Gastrocnemius medialis (tissue), 4 donors: ENCODE data around the gene BCL11B. TPM values are rescaled to one million over a fixed set of nuclear protein-coding genes. Genes with fewer than 3 reads are reported as not detected.

Experiments
- ATAC-seq, 2 donors: fragments of 150-250 bp; one replicate each; pipeline ENCODE4 v1.9.1; 2016
- DNase-seq, 2 donors: peaks; one replicate each; pipeline ENCODE4 v3.0.0-alpha.2; 2019
- H3K27ac ChIP-seq, 4 donors: fragments of 200-600 bp; sonication (generic); 1 replicate in 1 of 4; 2 replicates in 3 of 4; pipeline ENCODE4 v1.5.1; 2016 to 2018; ENCODE audit warnings: mild to moderate bottlenecking in 2 of 4, moderate library complexity in 1 of 4
- H3K27me3 ChIP-seq, 3 donors: fragments of 200-600 bp; sonication (generic) in 2 of 3; 1 replicate in 1 of 3; 2 replicates in 2 of 3; pipeline versions ENCODE4 v1.5.1 to v1.6.0; 2016 to 2019; ENCODE audit warnings: mild to moderate bottlenecking in 1 of 3, moderate library complexity in 1 of 3
- H3K36me3 ChIP-seq, 2 donors: fragments of 200-600 bp; sonication (generic) in 1 of 2; one replicate each; pipeline ENCODE4 v1.5.1; 2017 to 2018
- H3K4me1 ChIP-seq, 2 donors: fragments of 200-600 bp; sonication (generic) in 1 of 2; one replicate each; pipeline ENCODE4 v1.5.1; 2016 to 2017; ENCODE audit warnings: mild to moderate bottlenecking in 2 of 2
- H3K4me3 ChIP-seq, 4 donors: fragments of 200-600 bp; sonication (generic) in 3 of 4; 1 replicate in 1 of 4; 2 replicates in 3 of 4; pipeline ENCODE4 v1.5.1; 2016 to 2019; ENCODE audit warnings: mild to moderate bottlenecking in 2 of 4
- H3K9me3 ChIP-seq, 3 donors: fragments of 200-600 bp; sonication (generic) in 2 of 3; 1 replicate in 1 of 3; 2 replicates in 2 of 3; pipeline ENCODE4 v1.5.1; 2016 to 2019
- CTCF ChIP-seq, 5 experiments: fragments of 450-650 bp in 3 of 5; fragments of 200-600 bp in 2 of 5; sonication (generic) in 2 of 5; IDR thresholded peaks in 4 of 5; conservative IDR thresholded peaks in 1 of 5; 1 replicate in 4 of 5; 2 replicates in 1 of 5; pipeline ENCODE4 v1.5.1; 2016 to 2019; ENCODE audit warnings: antibody characterized with exemption in 5 of 5, mild to moderate bottlenecking in 3 of 5, moderate library complexity in 3 of 5
- POLR2A ChIP-seq, 2 donors: fragments of 450-650 bp; IDR thresholded peaks; one replicate each; pipeline ENCODE4 v1.6.1; 2017; ENCODE audit warnings: antibody characterized with exemption in 2 of 2, mild to moderate bottlenecking in 2 of 2, moderate library complexity in 2 of 2
- in situ Hi-C, 4 donors: fragments of 200-750 bp; cut with MboI; loops; one replicate each; pipeline versions ENCODE4 v1.15.0 to v1.8.0; 2017; ENCODE audit warnings: low sequenced_read_pairs in 4 of 4
- intact Hi-C: fragments of 100-400 bp; cut with DNase I; formaldehyde crosslinking; loops from one replicate; pipeline ENCODE4 v1.15.1; 2023; ENCODE audit warnings: low total_unique reads
- total RNA-seq, 4 donors: library from RNA; depleted of rRNA; stranded (reverse); fragments of >200 nt; gene quantifications; one replicate each; pipeline versions ENCODE4 v1.1.0 to v1.2.3, GENCODE V29; 2016

The BCL11B gene
- total RNA-seq, 4 donors from 2014 or later = 0.05 to 0.62 (median 0.18) TPM; not detected in 1

GRCh38 chr14:99288948-99289347, 17.0 kb upstream of the BCL11B start:
- H3K4me1 ChIP-seq = no peaks in the 10 kb centered on the region
- intact Hi-C loops = no loop called here
- H3K27ac ChIP-seq = no peak overlapping the region
- H3K27me3 ChIP-seq = no peaks in the 10 kb centered on the region
- no peak for ATAC-seq
- DNase-seq = no peak
- H3K4me3 ChIP-seq = no peak overlapping the region
- in situ Hi-C loops = no loop called here
- no peaks in the 10 kb centered on the region for H3K36me3 ChIP-seq
- no peaks in the 10 kb centered on the region for H3K9me3 ChIP-seq
- TF ChIP-seq POLR2A (IDR thresholded peaks at IDR 0.05) (no peak), CTCF (IDR thresholded peaks at IDR 0.05 in 4 of 5, conservative IDR thresholded peaks at IDR 0.05 in 1 of 5) (no peak)

GRCh38 chr14:99287269-99287942, 15.4 kb upstream of the BCL11B start:
- in situ Hi-C loops (no loop called here), intact Hi-C loops (no loop called here)
- no peaks in the 10 kb centered on the region for H3K9me3 ChIP-seq
- H3K4me3 ChIP-seq = no peak overlapping the region
- no peaks in the 10 kb centered on the region for H3K4me1 ChIP-seq
- H3K27me3 ChIP-seq = peaks cover 0 to 3% (median 0%) of the 10 kb centered on the region in 3 donors
- TF ChIP-seq POLR2A (IDR thresholded peaks at IDR 0.05) (no peak), CTCF (IDR thresholded peaks at IDR 0.05 in 4 of 5, conservative IDR thresholded peaks at IDR 0.05 in 1 of 5) (no peak)
- no peak for ATAC-seq
- no peak for DNase-seq
- H3K36me3 ChIP-seq = no peaks in the 10 kb centered on the region
- no peak overlapping the region for H3K27ac ChIP-seq

GRCh38 chr14:99286761-99287160, 14.8 kb upstream of the BCL11B start:
- Histone ChIP-seq H3K36me3 (no peaks in the 10 kb centered on the region), H3K4me1 (no peaks in the 10 kb centered on the region), H3K27ac (no peak overlapping the region), H3K27me3 (peaks cover 0 to 3% (median 0%) of the 10 kb centered on the region in 3 donors), H3K9me3 (no peaks in the 10 kb centered on the region), H3K4me3 (no peak overlapping the region)
- no peak for TF ChIP-seq CTCF (IDR thresholded peaks at IDR 0.05 in 4 of 5, conservative IDR thresholded peaks at IDR 0.05 in 1 of 5)
- TF ChIP-seq POLR2A (IDR thresholded peaks at IDR 0.05) = no peak
- no peak for DNase-seq
- no peak for ATAC-seq
- intact Hi-C loops (no loop called here), in situ Hi-C loops (no loop called here)

GRCh38 chr14:99284254-99285004, 12.4 kb upstream of the BCL11B start:
- Histone ChIP-seq H3K27ac (no peak overlapping the region), H3K4me1 (no peaks in the 10 kb centered on the region), H3K4me3 (no peak overlapping the region), H3K27me3 (peaks cover 5 to 15% (median 5%) of the 10 kb centered on the region in 3 donors), H3K9me3 (no peaks in the 10 kb centered on the region), H3K36me3 (no peaks in the 10 kb centered on the region)
- intact Hi-C loops = no loop called here
- in situ Hi-C loops = no loop called here
- ATAC-seq (no peak), DNase-seq (no peak)
- no peak for TF ChIP-seq CTCF (IDR thresholded peaks at IDR 0.05 in 4 of 5, conservative IDR thresholded peaks at IDR 0.05 in 1 of 5)
